IPS DF 19.7 (cell line): Measurements from ENCODE around the gene FBXO44.
A peak's percentile ranks its signal among the peaks of the same experiment; 100 is the strongest.

ENCODE experiments used
- DNase-seq: peaks from one replicate; pipeline ENCODE4 v3.0.0-alpha.2; 2013; ENCODE audit warnings: low read depth, low spot score

FBXO44 gene

DNA sequence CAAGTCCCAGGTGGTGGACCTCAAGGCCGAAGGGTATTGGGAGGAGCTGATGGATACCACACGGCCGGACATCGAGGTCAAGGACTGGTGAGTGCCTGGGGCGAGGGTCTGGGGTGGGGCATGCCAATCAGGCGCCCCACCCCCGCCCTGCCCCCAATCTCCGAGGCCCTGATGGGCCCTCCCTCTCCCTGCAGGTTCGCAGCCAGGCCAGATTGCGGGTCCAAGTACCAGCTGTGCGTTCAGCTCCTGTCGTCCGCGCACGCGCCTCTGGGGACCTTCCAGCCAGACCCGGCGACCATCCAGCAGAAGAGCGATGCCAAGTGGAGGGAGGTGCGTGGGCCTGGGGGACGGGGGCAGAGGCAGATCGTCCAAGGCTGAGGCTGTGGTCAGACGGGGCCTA, 3.9 kb downstream of the FBXO44 start:
- DNase-seq, result no peak

DNA sequence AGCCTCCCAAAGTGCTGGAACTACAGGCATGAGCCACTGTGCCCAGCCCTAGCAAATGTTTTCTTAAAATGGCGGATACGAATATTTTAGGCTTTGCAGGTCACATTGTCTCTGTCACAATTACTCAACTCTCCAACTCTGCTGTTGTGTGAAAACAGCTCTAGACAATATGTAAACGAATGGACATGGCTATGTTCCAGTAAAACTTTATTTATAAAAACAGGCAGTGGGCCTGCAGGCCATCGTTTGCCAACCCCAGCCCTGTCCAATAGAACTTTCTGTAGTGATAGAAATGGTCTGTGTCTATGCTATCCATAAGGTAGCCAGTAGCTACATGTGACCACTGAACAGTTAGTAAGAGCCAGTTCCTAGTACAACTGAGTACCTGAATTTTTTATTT, 5.1 kb downstream of the FBXO44 start:
- DNase-seq, result no peak

DNA sequence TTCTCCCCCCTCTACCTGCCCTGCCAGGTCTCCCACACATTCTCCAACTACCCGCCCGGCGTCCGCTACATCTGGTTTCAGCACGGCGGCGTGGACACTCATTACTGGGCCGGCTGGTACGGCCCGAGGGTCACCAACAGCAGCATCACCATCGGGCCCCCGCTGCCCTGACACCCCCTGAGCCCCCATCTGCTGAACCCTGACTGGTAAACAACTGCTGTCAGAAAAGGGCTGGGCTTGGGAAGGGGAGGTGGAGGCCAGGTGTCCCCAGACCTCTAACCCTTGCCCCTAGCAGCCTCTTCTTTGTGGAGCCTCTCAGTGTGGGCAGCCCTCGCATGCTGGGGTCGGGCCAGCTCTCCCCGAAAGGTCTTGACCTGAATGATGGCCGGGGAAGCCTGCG, 6.4 kb downstream of the FBXO44 start:
- no peak for DNase-seq

DNA sequence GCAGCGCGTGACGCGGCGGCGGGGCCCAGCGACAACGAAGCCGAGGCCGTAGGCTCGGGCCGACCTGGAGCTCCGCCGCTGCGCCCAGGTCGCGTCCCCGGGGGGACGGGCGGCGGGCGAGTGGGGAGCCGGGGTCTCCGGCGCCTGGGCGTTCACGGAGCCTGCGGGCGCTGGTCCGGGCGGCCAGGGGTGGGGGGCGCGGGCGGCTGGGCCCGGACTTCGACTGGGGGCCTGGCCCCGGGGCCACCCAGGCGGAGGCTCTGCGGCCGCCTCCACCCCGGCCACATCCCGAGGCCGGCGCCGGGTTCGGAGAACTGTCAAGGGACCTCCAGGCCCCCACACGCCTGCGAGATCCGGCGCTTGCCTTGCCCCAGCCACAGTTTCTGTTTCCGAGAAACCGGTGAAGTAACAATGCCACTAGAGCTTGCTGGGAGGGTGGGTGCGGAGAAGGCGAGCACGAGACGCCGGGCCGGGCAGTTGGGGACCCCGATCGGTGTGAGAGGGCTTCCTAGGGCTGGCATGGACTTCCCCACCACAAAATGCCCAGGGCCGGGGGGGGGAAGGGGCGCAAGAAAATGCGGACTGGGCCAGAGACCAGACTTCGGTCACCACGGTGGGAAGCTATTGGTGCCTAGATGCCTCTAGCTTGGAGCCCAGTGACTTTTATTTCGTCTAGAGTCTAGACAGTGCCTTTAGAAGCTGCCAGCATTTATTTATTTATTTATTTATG, 9.8 kb downstream of the FBXO44 start:
- no peak for DNase-seq

- DNase-seq, result no peak
Measured at GRCh38 chr1:11668516-11668915, 13.8 kb downstream of the FBXO44 start.

DNA sequence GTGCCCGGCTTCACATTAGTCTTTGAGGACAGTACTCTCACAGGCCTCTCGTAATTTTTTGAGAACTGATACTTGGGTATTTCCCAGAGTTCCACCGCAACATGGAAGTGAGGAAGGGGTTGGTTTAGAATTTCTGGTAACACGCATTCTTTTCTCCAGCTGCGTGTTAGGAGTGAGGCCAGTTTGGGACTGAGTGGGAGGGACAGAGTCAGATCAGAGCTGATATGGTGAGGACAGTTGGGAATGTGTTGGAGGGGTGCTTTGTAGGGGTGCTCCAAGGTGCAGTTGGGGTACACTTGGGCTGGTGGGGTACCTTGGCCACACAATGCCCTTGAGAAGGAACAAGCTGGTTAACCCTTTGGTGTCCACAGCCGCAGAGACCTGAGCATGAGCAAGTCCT, 16.1 kb downstream of the FBXO44 start:
- no peak for DNase-seq

GRCh38 chr1:11671205-11671543, 16.5 kb downstream of the FBXO44 start:
- DNase-seq, result no peak

- DNase-seq, result no peak
Measured at GRCh38 chr1:11671544-11672286, 17.0 kb downstream of the FBXO44 start.

GRCh38 chr1:11673089-11673769, 18.6 kb downstream of the FBXO44 start:
- DNase-seq, result no peak

- no peak for DNase-seq
Measured at GRCh38 chr1:11674488-11674887, 19.8 kb downstream of the FBXO44 start.

- DNase-seq, result no peak
Measured at GRCh38 chr1:11675325-11675724, 20.6 kb downstream of the FBXO44 start.

DNA sequence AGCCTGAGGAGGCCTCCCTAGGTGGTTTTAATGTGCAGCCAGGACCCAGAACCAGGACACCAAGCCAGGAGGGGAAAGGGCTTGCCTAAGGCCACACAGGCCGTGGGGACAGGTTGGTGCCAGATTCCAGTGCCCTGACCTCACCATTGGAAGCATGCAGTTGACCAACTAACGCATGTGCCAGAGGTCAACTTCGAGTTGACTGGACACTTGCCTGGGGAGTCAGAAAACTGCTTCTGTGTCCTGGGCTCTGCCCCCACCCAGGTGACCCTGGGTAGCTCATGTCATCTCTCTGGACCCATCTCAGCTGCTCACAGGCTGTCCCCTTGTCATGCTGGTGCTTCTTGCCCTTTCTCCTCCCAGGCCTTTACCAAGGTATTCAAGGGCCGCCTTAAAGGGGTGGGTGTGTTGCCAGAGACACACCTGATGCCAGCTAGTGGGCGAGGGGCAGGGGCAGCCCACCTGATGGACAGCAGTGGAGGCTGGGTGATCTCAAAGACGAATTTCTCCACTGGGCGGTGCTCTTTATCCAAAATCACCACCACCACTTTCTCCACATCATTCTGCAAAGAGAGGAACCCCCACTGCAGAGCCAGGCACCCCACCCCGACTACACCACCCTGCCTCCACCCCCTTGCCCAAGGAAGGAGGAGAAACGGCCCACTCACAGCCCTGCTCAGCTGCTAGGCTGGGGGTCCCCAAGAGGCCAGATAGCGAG, 21.9 kb downstream of the FBXO44 start:
- DNase-seq, result no peak

GRCh38 chr1:11678442-11678841, 23.8 kb downstream of the FBXO44 start:
- DNase-seq, result no peak

- no peak for DNase-seq
Measured at GRCh38 chr1:11680270-11681070, 25.8 kb downstream of the FBXO44 start.

DNA sequence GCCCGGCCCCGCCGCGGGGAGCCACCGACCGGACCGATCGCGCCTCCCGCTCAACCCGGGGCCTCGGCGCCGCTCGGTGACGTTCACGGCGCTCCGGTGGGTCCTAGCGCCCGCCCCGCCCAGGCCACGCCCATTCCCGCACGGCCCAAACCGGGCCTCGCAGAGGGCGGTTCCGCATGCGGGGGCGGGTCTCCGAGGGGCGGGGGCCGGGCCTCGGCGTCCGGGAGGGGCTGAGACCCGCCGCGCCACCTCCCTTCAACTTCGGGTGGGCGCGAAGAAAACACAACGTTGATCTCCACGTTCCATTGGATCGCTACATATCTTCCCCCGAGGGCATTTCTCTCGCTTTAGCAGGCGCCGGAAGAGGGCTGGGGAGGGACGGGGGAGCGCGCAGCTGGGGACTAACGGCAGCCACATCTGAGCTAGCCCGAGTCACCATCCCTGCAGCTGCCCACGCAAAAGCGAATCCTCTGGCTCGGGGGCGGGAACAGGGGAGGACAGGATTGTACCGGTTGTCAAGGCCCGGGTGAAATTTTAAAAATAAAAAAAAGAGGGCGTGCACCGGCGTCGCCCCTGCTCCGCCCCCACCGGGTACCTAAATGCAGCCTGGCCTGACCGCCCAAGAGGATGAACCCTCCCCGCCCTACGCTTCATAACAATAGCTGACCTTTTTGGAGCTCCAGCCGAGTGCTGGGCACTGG, 26.5 kb downstream of the FBXO44 start, which contains the start of gene MAD2L2:
TSS of gene MAD2L2 (minus strand) at position 78 of the 701 bp plus-strand sequence. CDS start 547 bp downstream, outside the sequence.
- DNase-seq, result no peak

DNA sequence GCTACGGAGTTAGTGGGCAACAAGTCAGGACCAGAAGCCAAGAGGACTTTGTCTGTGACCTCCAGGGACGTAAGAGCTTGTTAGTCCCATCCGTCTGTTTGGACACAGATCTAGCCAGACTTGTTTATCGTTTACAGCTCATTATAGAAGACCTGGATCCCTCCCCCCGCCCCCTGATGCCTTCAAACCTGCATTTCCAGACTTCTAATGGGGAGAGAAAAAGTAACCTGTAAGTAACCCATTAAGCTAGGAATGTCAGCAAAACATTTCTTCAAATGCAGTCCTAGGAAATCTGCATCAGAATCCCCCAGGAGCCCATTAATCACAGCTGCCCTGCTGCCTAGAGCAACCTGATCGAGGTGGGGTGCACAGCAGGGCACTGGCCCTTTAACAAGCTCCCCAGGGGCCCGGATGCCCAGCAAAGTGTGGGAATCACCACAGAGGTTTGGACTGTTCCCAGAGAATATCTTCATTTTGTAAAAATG, 27.7 kb downstream of the FBXO44 start:
- DNase-seq, result peak; percentile 94

DNA sequence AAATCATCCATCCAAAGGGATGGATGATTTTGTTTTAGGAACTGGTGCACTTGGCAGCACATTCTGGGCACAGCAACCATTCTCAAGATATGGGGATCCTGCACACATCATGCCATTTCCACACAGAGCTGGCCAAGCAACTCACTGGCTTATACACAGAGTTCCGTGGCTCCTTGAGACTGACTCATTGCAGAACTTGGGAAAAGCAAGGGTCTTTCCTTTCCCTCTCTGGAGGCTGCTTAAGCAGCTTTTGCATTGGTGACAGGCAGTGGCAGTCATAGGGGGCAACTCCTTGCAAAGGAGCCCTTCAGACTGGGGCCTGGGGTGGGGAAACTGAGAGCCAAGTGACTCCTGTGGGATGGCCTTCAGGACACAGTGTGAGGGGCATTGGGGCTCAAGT, 28.1 kb downstream of the FBXO44 start:
- DNase-seq, result no peak

DNA sequence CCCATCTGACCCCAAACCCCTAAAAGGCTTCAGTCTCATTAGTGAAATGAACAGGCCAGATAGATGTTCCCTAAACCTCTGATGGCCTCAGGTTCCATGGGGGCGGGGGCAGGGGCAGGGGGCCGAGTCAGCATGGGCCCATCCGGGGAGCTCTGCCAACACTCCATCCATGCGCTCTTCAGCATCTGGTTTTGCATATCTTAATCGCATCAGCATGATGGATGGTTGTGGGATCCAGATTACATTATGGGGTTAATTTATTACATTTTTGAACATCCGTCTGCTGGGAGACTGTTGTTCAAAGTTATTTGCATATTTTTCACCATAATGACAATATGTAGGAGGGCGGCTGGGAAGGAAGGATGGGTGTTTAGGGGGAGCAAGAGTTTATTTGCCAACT, 29.4 kb downstream of the FBXO44 start:
- no peak for DNase-seq

- no peak for DNase-seq
Measured at GRCh38 chr1:11685210-11685752, 30.6 kb downstream of the FBXO44 start.

GRCh38 chr1:11688506-11688905, 33.8 kb downstream of the FBXO44 start:
- DNase-seq, result no peak
